H1 (cell line): ENCODE data around the gene AGFG1. TPM values are rescaled to one million over a fixed set of nuclear protein-coding genes. Genes with fewer than 3 reads are reported as not detected.

Experiments used
- CTCF ChIA-PET: fragments of 300-600 bp; sonication (Branson Sonifier 250); formaldehyde crosslinking; loops from one replicate; lab custom pipeline; 2021; ENCODE audit not compliant: partially characterized antibody; lab: Charles Lee
- POLR2A ChIA-PET: fragments of 300-600 bp; sonication (Branson Sonifier 250); formaldehyde crosslinking; loops from one replicate; lab custom pipeline; 2021; ENCODE audit warnings: inconsistent platforms; ENCODE audit not compliant: partially characterized antibody; lab: Charles Lee
- DNase-seq, 2 experiments: peaks; one replicate each; pipeline versions ENCODE4 v3.0.0 to v3.0.0-alpha.2; 2010 to 2022; ENCODE audit warnings: low spot score in 2 of 2, low read depth in 1 of 2, mixed read lengths in 1 of 2
- FAIRE-seq: peaks from 2 replicates; lab custom pipeline; 2011; peaks lifted over from hg19 to GRCh38; lab: Jason Lieb, UNC
- H2AFZ ChIP-seq: 2 replicates; pipeline ENCODE4 v1.8.1; 2012; ENCODE audit warnings: low read length, inconsistent platforms
- H2AK5ac ChIP-seq: 2 replicates; pipeline ENCODE4 v1.6.1; 2013; ENCODE audit warnings: low read depth, low read length
- H2BK120ac ChIP-seq: replicated peaks from 2 replicates; pipeline ENCODE3; 2013; ENCODE audit warnings: low read depth, low read length, inconsistent platforms
- H2BK12ac ChIP-seq: 2 replicates; pipeline ENCODE4 v1.6.1; 2013; ENCODE audit warnings: low read depth, low read length
- H2BK15ac ChIP-seq: 2 replicates; pipeline ENCODE4 v1.6.1; 2013; ENCODE audit warnings: low read length
- H2BK20ac ChIP-seq: 2 replicates; pipeline ENCODE4 v1.6.1; 2013; ENCODE audit warnings: low read length
- H2BK5ac ChIP-seq: 2 replicates; pipeline ENCODE4 v1.6.1; 2013; ENCODE audit warnings: low read depth, low read length
- H3K14ac ChIP-seq: 2 replicates; pipeline ENCODE4 v1.6.1; 2013; ENCODE audit warnings: inconsistent platforms; ENCODE audit not compliant: insufficient read length
- H3K18ac ChIP-seq: 2 replicates; pipeline ENCODE4 v1.6.1; 2013; ENCODE audit warnings: low read length; ENCODE audit errors: extremely low read depth
- H3K23ac ChIP-seq: 2 replicates; pipeline ENCODE4 v1.6.1; 2013; ENCODE audit warnings: inconsistent platforms; ENCODE audit not compliant: insufficient read length
- H3K23me2 ChIP-seq: 2 replicates; pipeline ENCODE4 v1.6.1; 2013; ENCODE audit warnings: low read depth, low read length
- H3K27ac ChIP-seq: 2 replicates; pipeline ENCODE4 v1.6.1; 2011; ENCODE audit warnings: low read depth, low read length, inconsistent platforms
- H3K27me3 ChIP-seq, 4 experiments: replicated peaks in 1 of 4; 1 replicate in 1 of 4; 2 replicates in 3 of 4; pipeline versions ENCODE4 v1.6.1 to v1.8.1; 2011 to 2013; ENCODE audit warnings: low read length in 3 of 4, mild to moderate bottlenecking in 3 of 4, inconsistent platforms in 2 of 4, mixed read lengths in 2 of 4, moderate library complexity in 1 of 4; ENCODE audit not compliant: control insufficient read depth in 3 of 4, insufficient read depth in 3 of 4; ENCODE audit errors: extremely low read depth in 1 of 4
- H3K36me3 ChIP-seq, 4 experiments: 2 replicates each; pipeline versions ENCODE4 v1.6.1 to v1.8.1; 2011 to 2013; ENCODE audit warnings: mild to moderate bottlenecking in 4 of 4, low read length in 3 of 4, moderate library complexity in 2 of 4, control low read depth in 1 of 4, inconsistent platforms in 1 of 4; ENCODE audit not compliant: insufficient read depth in 4 of 4, control insufficient read depth in 2 of 4
- H3K4ac ChIP-seq: replicated peaks from 2 replicates; pipeline ENCODE3; 2013; ENCODE audit warnings: low read length, low read depth, mixed read lengths, inconsistent platforms; ENCODE audit not compliant: insufficient read length
- H3K4me1 ChIP-seq, 4 experiments: replicated peaks in 1 of 4; 1 replicate in 1 of 4; 2 replicates in 3 of 4; pipeline versions ENCODE4 v1.6.1 to v1.8.1; 2011 to 2013; ENCODE audit warnings: low read length in 3 of 4, inconsistent platforms in 2 of 4, mixed read lengths in 1 of 4; ENCODE audit not compliant: insufficient read depth in 4 of 4, control insufficient read depth in 3 of 4
- H3K4me2 ChIP-seq, 2 experiments: 2 replicates each; pipeline versions ENCODE4 v1.6.1 to v1.8.1; 2011 to 2013; ENCODE audit warnings: low read depth in 2 of 2, low read length in 2 of 2, control low read depth in 1 of 2, inconsistent platforms in 1 of 2, mild to moderate bottlenecking in 1 of 2; ENCODE audit not compliant: insufficient read depth in 1 of 2
- H3K4me3 ChIP-seq, 4 experiments: fragments of 200-600, 300-600 bp in 1 of 4; sonication (generic), shearing (Covaris generic), sonication (Bioruptor Twin) in 1 of 4; 2 replicates each; pipeline versions ENCODE4 v1.5.1 to v1.8.1; 2011 to 2016; ENCODE audit warnings: low read length in 4 of 4, low read depth in 3 of 4, control low read depth in 2 of 4, inconsistent platforms in 2 of 4, mild to moderate bottlenecking in 2 of 4, mixed read lengths in 1 of 4, moderate library complexity in 1 of 4; ENCODE audit not compliant: insufficient read depth in 2 of 4; ENCODE audit errors: extremely low read depth in 1 of 4
- H3K56ac ChIP-seq: replicated peaks from 2 replicates; pipeline ENCODE3; 2013; ENCODE audit warnings: low read depth, mild to moderate bottlenecking, mixed read lengths, low read length, inconsistent platforms; ENCODE audit not compliant: insufficient read length
- H3K79me1 ChIP-seq: 2 replicates; pipeline ENCODE4 v1.6.1; 2013; ENCODE audit warnings: low read depth, low read length, control low read depth
- H3K79me2 ChIP-seq, 2 experiments: 2 replicates each; pipeline versions ENCODE4 v1.6.1 to v1.8.1; 2012 to 2013; ENCODE audit warnings: low read length in 2 of 2, mild to moderate bottlenecking in 2 of 2, inconsistent platforms in 1 of 2; ENCODE audit not compliant: insufficient read depth in 2 of 2, control insufficient read depth in 1 of 2
- H3K9ac ChIP-seq, 4 experiments: replicated peaks in 1 of 4; 1 replicate in 1 of 4; 2 replicates in 3 of 4; pipeline versions ENCODE4 v1.6.1 to v1.8.1; 2011 to 2013; ENCODE audit warnings: low read depth in 3 of 4, low read length in 3 of 4, control low read depth in 2 of 4, mild to moderate bottlenecking in 2 of 4, moderate library complexity in 2 of 4, inconsistent platforms in 1 of 4; ENCODE audit errors: extremely low read depth in 1 of 4
- H3K9me3 ChIP-seq, 2 experiments: 2 replicates each; pipeline versions ENCODE4 v1.6.1 to v1.8.1; 2012 to 2013; ENCODE audit warnings: mild to moderate bottlenecking in 2 of 2, moderate library complexity in 2 of 2, control low read depth in 1 of 2, inconsistent platforms in 1 of 2, low read depth in 1 of 2, low read length in 1 of 2, mixed read lengths in 1 of 2; ENCODE audit not compliant: insufficient read depth in 2 of 2
- H4K20me1 ChIP-seq, 2 experiments: replicated peaks in 1 of 2; 2 replicates each; pipeline versions ENCODE3 to v1.8.1; 2011 to 2013; ENCODE audit warnings: inconsistent platforms in 2 of 2, low read length in 2 of 2, mild to moderate bottlenecking in 1 of 2; ENCODE audit not compliant: insufficient read depth in 2 of 2, control insufficient read depth in 1 of 2
- H4K5ac ChIP-seq: 2 replicates; pipeline ENCODE4 v1.6.1; 2013; ENCODE audit warnings: low read length, low read depth, mixed read lengths, inconsistent platforms; ENCODE audit not compliant: insufficient read length
- H4K8ac ChIP-seq: 2 replicates; pipeline ENCODE4 v1.8.0; 2013; ENCODE audit warnings: mild to moderate bottlenecking, moderate library complexity, low read length, inconsistent platforms; ENCODE audit not compliant: insufficient read depth; ENCODE audit errors: extremely low read depth
- H4K91ac ChIP-seq: replicated peaks from 2 replicates; pipeline ENCODE3; 2013; ENCODE audit warnings: low read length, mixed read lengths, inconsistent platforms; ENCODE audit not compliant: insufficient read length
- ASH2L ChIP-seq: fragments of 200-600, 300-600 bp; sonication (generic); IDR thresholded peaks from one replicate; pipeline ENCODE4 v1.7.1; 2017; ENCODE audit warnings: low read length
- ATF3 ChIP-seq: IDR thresholded peaks from 2 replicates; pipeline ENCODE4 v1.6.1; 2011; ENCODE audit warnings: low read depth, mild to moderate bottlenecking, low read length; ENCODE audit not compliant: insufficient read depth
- CEBPB ChIP-seq: IDR thresholded peaks from 2 replicates; pipeline ENCODE4 v1.6.1; 2012; ENCODE audit warnings: low read depth, low read length
- EP300 ChIP-seq, 2 experiments: IDR thresholded peaks; 1 replicate in 1 of 2; 2 replicates in 1 of 2; pipeline ENCODE4 v1.6.1; 2011 to 2012; ENCODE audit warnings: low read depth in 2 of 2, low read length in 2 of 2, mild to moderate bottlenecking in 2 of 2, borderline replicate concordance in 1 of 2, inconsistent platforms in 1 of 2, moderate library complexity in 1 of 2
- HDAC2 ChIP-seq, 2 experiments: fragments of 300-600 bp in 1 of 2; sonication (generic) in 1 of 2; IDR thresholded peaks; 2 replicates each; pipeline ENCODE4 v1.6.1; 2011 to 2012; ENCODE audit warnings: low read depth in 2 of 2, low read length in 2 of 2, mild to moderate bottlenecking in 2 of 2, moderate library complexity in 2 of 2, borderline replicate concordance in 1 of 2, inconsistent platforms in 1 of 2
- POLR2A ChIP-seq, 2 experiments: IDR thresholded peaks; 1 replicate in 1 of 2; 2 replicates in 1 of 2; pipeline ENCODE4 v1.6.1; 2011; ENCODE audit warnings: low read depth in 2 of 2, low read length in 2 of 2, mild to moderate bottlenecking in 2 of 2; ENCODE audit errors: control extremely low read depth in 1 of 2
- RAD21 ChIP-seq, 2 experiments: IDR thresholded peaks in 1 of 2; conservative IDR thresholded peaks in 1 of 2; 2 replicates each; pipeline ENCODE4 v1.6.1; 2011; ENCODE audit warnings: low read depth in 2 of 2, low read length in 2 of 2, improper control_type of control experiment in 1 of 2, inconsistent platforms in 1 of 2, mild to moderate bottlenecking in 1 of 2, moderate library complexity in 1 of 2
- RNF2 ChIP-seq: fragments of 200-900, 300-1000 bp; sonication (generic); IDR thresholded peaks from 2 replicates; pipeline ENCODE4 v1.7.1; 2016; ENCODE audit warnings: borderline replicate concordance, low read depth, mild to moderate bottlenecking, antibody characterized with exemption, low read length; ENCODE audit not compliant: poor library complexity, severe bottlenecking; ENCODE audit errors: missing control alignments
- SAP30 ChIP-seq: fragments of 300-600 bp; sonication (generic); IDR thresholded peaks from 2 replicates; pipeline ENCODE4 v1.7.1; 2012; ENCODE audit warnings: low read length, moderate library complexity, mild to moderate bottlenecking, inconsistent platforms; ENCODE audit not compliant: insufficient read depth, insufficient replicate concordance
- TEAD4 ChIP-seq: IDR thresholded peaks from 2 replicates; pipeline ENCODE4 v1.6.1; 2012; ENCODE audit warnings: low read depth, low read length, inconsistent platforms, mixed read lengths
- USF2 ChIP-seq: IDR thresholded peaks from 2 replicates; pipeline ENCODE4 v1.6.1; 2011; ENCODE audit warnings: low read length, improper control_type of control experiment
- WGBS, 2 experiments: shearing (Covaris generic) in 1 of 2; methylation state at CpG; one replicate each; pipeline versions ENCODE4 v1.1.6 to v1.1.7; 2013 to 2015; ENCODE audit warnings: low lambda C conversion rate in 2 of 2, mixed read lengths in 2 of 2, inconsistent platforms in 1 of 2, low coverage in 1 of 2, missing lambda C conversion rate in 1 of 2; ENCODE audit not compliant: insufficient replicate concordance in 2 of 2, insufficient coverage in 1 of 2, insufficient read length in 1 of 2; ENCODE audit errors: extremely low coverage in 1 of 2, missing lambda C conversion rate in 1 of 2; 5-methylcytosine and 5-hydroxymethylcytosine counted together
- polyA plus RNA-seq, 7 experiments: library from polyadenylated mRNA; depleted of rRNA in 3 of 7; stranded (reverse) in 5 of 7; unstranded in 2 of 7; fragments of >200 nt in 5 of 7; fragments of 200-250 nt in 2 of 7; gene quantifications; 1 replicate in 5 of 7; 2 replicates in 1 of 7; 4 replicates in 1 of 7; pipeline versions ENCODE4 v1.2.1 to v1.2.3, GENCODE V29; 2011 to 2013; ENCODE audit warnings: missing spikeins in 2 of 7, mixed read lengths in 2 of 7
- total RNA-seq: library from RNA; stranded (reverse); fragmentation: NEBNext Ultra II Directional; extraction: Animal tissue kit (Norgen Biotek cat#: 25700); gene quantifications from 2 replicates; pipeline ENCODE4 v1.2.1, GENCODE V29; 2021

AGFG1 gene
- total and polyA plus RNA-seq, 2 of the 8 experiments (the other 6 are each of a cell fraction or from before 2014, with no cell fraction given): 102 to 147 TPM

DNA sequence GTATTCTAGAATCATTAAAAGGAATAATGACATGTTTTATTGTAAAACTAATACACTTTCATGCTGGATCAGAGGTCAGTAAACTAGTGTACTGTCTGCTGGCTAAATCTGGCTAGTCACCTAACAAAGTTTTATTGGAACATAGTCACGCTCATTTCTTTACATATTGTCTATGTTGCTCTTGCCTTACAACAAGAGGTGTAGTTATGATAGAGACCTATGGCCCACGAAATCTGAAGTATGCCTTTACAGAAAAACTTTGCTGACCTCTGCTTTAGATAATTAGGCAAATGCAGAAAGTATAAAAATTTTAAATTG, 96.9 kb downstream of the AGFG1 start:
- Histone ChIP-seq H2BK120ac (no peak overlapping the region), H3K9me3 (no peaks in the 10 kb centered on the region), H3K79me1 (no peaks in the 10 kb centered on the region), H3K27me3 (no peaks in the 10 kb centered on the region), H3K18ac (no peak overlapping the region), H3K23ac (no peak overlapping the region), H3K4me1 (no peaks in the 10 kb centered on the region), H3K23me2 (no peaks in the 10 kb centered on the region), H2BK12ac (no peak overlapping the region), H3K4me3 (no peak overlapping the region), H4K20me1 (no peaks in the 10 kb centered on the region), H2AFZ (no peak overlapping the region), H2BK5ac (no peak overlapping the region), H3K56ac (no peak overlapping the region), H2BK20ac (no peak overlapping the region), H3K36me3 (no peaks in the 10 kb centered on the region), H3K14ac (no peak overlapping the region), H3K9ac (no peak overlapping the region), H4K91ac (no peak overlapping the region), H3K4me2 (no peak overlapping the region), H3K4ac (no peak overlapping the region), H4K8ac (no peak overlapping the region), H3K79me2 (no peaks in the 10 kb centered on the region), H4K5ac (no peak overlapping the region), H3K27ac (no peak overlapping the region), H2AK5ac (no peak overlapping the region), H2BK15ac (no peak overlapping the region)
- TF ChIP-seq POLR2A (IDR thresholded peaks at IDR 0.05; ENCODE audit: control extremely low read depth in 1 of 2, low read depth in 2 of 2, low read length in 2 of 2) (no peak), ASH2L (no peak), ATF3 (no peak), SAP30 (no peak), EP300 (IDR thresholded peaks at IDR 0.05; ENCODE audit: borderline replicate concordance in 1 of 2, low read depth in 2 of 2, low read length in 2 of 2) (no peak), HDAC2 (IDR thresholded peaks at IDR 0.05; ENCODE audit: borderline replicate concordance in 1 of 2, low read depth in 2 of 2, low read length in 2 of 2) (no peak), CEBPB (no peak), RAD21 (IDR thresholded peaks at IDR 0.05 in 1 of 2, conservative IDR thresholded peaks at IDR 0.05 in 1 of 2; ENCODE audit: low read depth in 2 of 2, low read length in 2 of 2) (no peak), RNF2 (no peak), USF2 (no peak), TEAD4 (no peak)
- ChIA-PET POLR2A (interaction anchor here (1.9 kb wide), 1 partner anchor 9 kb away, joined by 9 read pairs; no protein-coding TSS in a partner anchor), CTCF (interaction anchor here (1.1 kb wide), 1 partner anchor 15 kb away, joined by 4 read pairs; no protein-coding TSS in a partner anchor)
- FAIRE-seq: no peak
- DNase-seq: no peak
- 82% methylated on average over 2 of the region's 2 CpGs; no CpG with 5 or more reads in 1 of the 2 experiments for WGBS, 2 experiments
